OCI-LY1 (cell line): ENCODE data around the gene CYB5A.

Experiments
- H2AFZ ChIP-seq: fragments of 200-600 bp; sonication (generic), shearing (Covaris generic); 2 replicates; pipeline ENCODE4 v1.6.0; 2014; ENCODE audit warnings: antibody characterized with exemption, mild to moderate bottlenecking, low read length
- H3F3A ChIP-seq: fragments of 200-600 bp; sonication (generic), shearing (Covaris generic); 2 replicates; pipeline ENCODE4 v1.6.0; 2014; ENCODE audit warnings: mild to moderate bottlenecking, antibody characterized with exemption, low read length, moderate library complexity; ENCODE audit not compliant: insufficient read depth
- H3K27ac ChIP-seq: fragments of 200-600 bp; sonication (generic); 2 replicates; pipeline ENCODE4 v1.5.1; 2014; ENCODE audit warnings: low read length, mixed run types, mild to moderate bottlenecking, low read depth; ENCODE audit not compliant: poor library complexity, severe bottlenecking
- H3K27me3 ChIP-seq: fragments of 200-600 bp; sonication (generic); 2 replicates; pipeline ENCODE4 v1.6.0; 2014; ENCODE audit warnings: antibody characterized with exemption, mild to moderate bottlenecking, low read length, moderate library complexity; ENCODE audit not compliant: insufficient read depth
- H3K36me3 ChIP-seq: fragments of 200-600 bp; sonication (generic); 2 replicates; pipeline ENCODE4 v1.6.1; 2014; ENCODE audit warnings: mild to moderate bottlenecking, antibody characterized with exemption, low read length, moderate library complexity, mixed read lengths; ENCODE audit not compliant: insufficient read depth
- H3K4me1 ChIP-seq: fragments of 200-600 bp; sonication (generic); 2 replicates; pipeline ENCODE4 v1.5.1; 2014; ENCODE audit warnings: mild to moderate bottlenecking, low read length, moderate library complexity; ENCODE audit not compliant: insufficient read depth, severe bottlenecking
- H3K4me2 ChIP-seq: fragments of 200-600 bp; sonication (generic), shearing (Covaris generic); 2 replicates; pipeline ENCODE4 v1.6.1; 2014; ENCODE audit warnings: low read length
- H3K4me3 ChIP-seq: fragments of 200-600 bp; sonication (generic); 2 replicates; pipeline ENCODE4 v1.5.1; 2014; ENCODE audit warnings: low read length, low read depth, mild to moderate bottlenecking, mixed read lengths; ENCODE audit not compliant: poor library complexity, severe bottlenecking
- H3K79me2 ChIP-seq: fragments of 200-600 bp; shearing (Covaris generic); 2 replicates; pipeline ENCODE4 v1.6.1; 2016; ENCODE audit warnings: mixed run types, low read length, mixed read lengths; ENCODE audit not compliant: insufficient read depth
- H3K9ac ChIP-seq: fragments of 200-600 bp; sonication (generic), shearing (Covaris generic); 2 replicates; pipeline ENCODE4 v1.6.1; 2014; ENCODE audit warnings: mild to moderate bottlenecking, low read length, mixed read lengths
- H3K9me2 ChIP-seq: fragments of 200-600 bp; sonication (generic), shearing (Covaris generic); 2 replicates; pipeline ENCODE4 v1.6.1; 2014; ENCODE audit warnings: low read depth, mild to moderate bottlenecking, low read length, mixed read lengths
- H3K9me3 ChIP-seq: fragments of 200-600 bp; shearing (Covaris generic); 2 replicates; pipeline ENCODE4 v1.6.1; 2014; ENCODE audit warnings: low read length, mixed read lengths
- H4K20me1 ChIP-seq: fragments of 200-600 bp; sonication (generic), shearing (Covaris generic); 2 replicates; pipeline ENCODE4 v1.6.0; 2016; ENCODE audit warnings: mild to moderate bottlenecking, low read length; ENCODE audit not compliant: insufficient read depth
- CTCF ChIP-seq: fragments of 200-600 bp; sonication (generic), shearing (Covaris generic); IDR thresholded peaks from 2 replicates; pipeline ENCODE4 v1.5.1; 2017; ENCODE audit warnings: mild to moderate bottlenecking, antibody characterized with exemption, low read length, moderate library complexity, mixed read lengths
- EZH2 ChIP-seq: fragments of 200-600 bp; sonication (generic), shearing (Covaris generic); IDR thresholded peaks from 2 replicates; pipeline ENCODE4 v1.8.0; 2017; ENCODE audit warnings: borderline replicate concordance, mixed run types, mild to moderate bottlenecking, antibody characterized with exemption, low read length, moderate library complexity, mixed read lengths

CYB5A gene

GRCh38 chr18:74284980-74285355 is 6.8 kb downstream of the CYB5A start:
- no peak for TF ChIP-seq EZH2
- TF ChIP-seq CTCF: no peak
- H3K27me3 ChIP-seq: no peaks in the 10 kb centered on the region
- H2AFZ ChIP-seq: no peak overlapping the region
- H3K4me3 ChIP-seq: no peak overlapping the region
- no peaks in the 10 kb centered on the region; the same call in 1 of the 2 replicates for H3K36me3 ChIP-seq
- peak overlapping the region; percentile 37 for H3K9ac ChIP-seq
- peak overlapping the region; percentile 95 for H3K27ac ChIP-seq
- no peaks in the 10 kb centered on the region for H3K9me3 ChIP-seq
- H3F3A ChIP-seq: 0 out of 2 replicates have a peak, but pooled peaks cover 9% of the 10 kb centered on the region
- peak overlapping the region; percentile 52 for H3K4me2 ChIP-seq
- H4K20me1 ChIP-seq: no peaks in the 10 kb centered on the region
- peaks cover 37% of the 10 kb centered on the region for H3K79me2 ChIP-seq
- no peaks in the 10 kb centered on the region for H3K9me2 ChIP-seq
- H3K4me1 ChIP-seq: peaks cover 90% of the 10 kb centered on the region

GRCh38 chr18:74284191-74284979 is 7.4 kb downstream of the CYB5A start:
- peak overlapping the region; percentile 37 for H3K9ac ChIP-seq
- H3K36me3 ChIP-seq: no peaks in the 10 kb centered on the region
- H3K4me1 ChIP-seq: peaks cover 85% of the 10 kb centered on the region
- peak overlapping the region; percentile 52 for H3K4me2 ChIP-seq
- H3K4me3 ChIP-seq: no peak overlapping the region
- H3K9me3 ChIP-seq: no peaks in the 10 kb centered on the region
- H3K27ac ChIP-seq: peak overlapping the region; percentile 95
- no peak overlapping the region for H2AFZ ChIP-seq
- H3K9me2 ChIP-seq: no peaks in the 10 kb centered on the region
- TF ChIP-seq CTCF: no peak
- TF ChIP-seq EZH2: no peak
- peaks cover 39% of the 10 kb centered on the region for H3K79me2 ChIP-seq
- H4K20me1 ChIP-seq: no peaks in the 10 kb centered on the region
- no peaks in the 10 kb centered on the region for H3K27me3 ChIP-seq
- H3F3A ChIP-seq: 0 out of 2 replicates have a peak, but pooled peaks cover 9% of the 10 kb centered on the region

- H3K4me1 ChIP-seq: peaks cover 78% of the 10 kb centered on the region
- TF ChIP-seq CTCF: no peak
- no peak for TF ChIP-seq EZH2
- peak overlapping the region; percentile 95 for H3K27ac ChIP-seq
- no peaks in the 10 kb centered on the region for H3K9me2 ChIP-seq
- no peak overlapping the region for H2AFZ ChIP-seq
- peak overlapping the region; percentile 36 for H3K9ac ChIP-seq
- H3K36me3 ChIP-seq: 0 out of 2 replicates have a peak, but pooled peaks cover under 1% of the 10 kb centered on the region
- H3K4me2 ChIP-seq: peak overlapping the region; percentile 41
- peak overlapping the region; percentile 14 for H3K4me3 ChIP-seq
- no peaks in the 10 kb centered on the region for H3K27me3 ChIP-seq
- H3K79me2 ChIP-seq: peaks cover 33% of the 10 kb centered on the region
- H3F3A ChIP-seq: 0 out of 2 replicates have a peak, but pooled peaks cover 9% of the 10 kb centered on the region
- H4K20me1 ChIP-seq: no peaks in the 10 kb centered on the region
- H3K9me3 ChIP-seq: no peaks in the 10 kb centered on the region
Measured at GRCh38 chr18:74283646-74284045, 8.1 kb downstream of the CYB5A start.
